Fibroblast of lung (primary cell): Measurements from ENCODE around the gene OR51E1.

Experiments used
- CTCF ChIP-seq, 2 donors: IDR thresholded peaks in 1 of 2; conservative IDR thresholded peaks in 1 of 2; 1 replicate in 1 of 2; 2 replicates in 1 of 2; pipeline ENCODE4 v1.5.1; 2011 to 2012; ENCODE audit warnings: low read length in 2 of 2, control low read depth in 1 of 2, inconsistent platforms in 1 of 2, low read depth in 1 of 2, mild to moderate bottlenecking in 1 of 2
- EZH2 ChIP-seq: IDR thresholded peaks from 2 replicates; pipeline ENCODE4 v1.5.1; 2012; ENCODE audit warnings: low read length, control low read depth, mild to moderate bottlenecking; ENCODE audit errors: missing control alignments

DNA sequence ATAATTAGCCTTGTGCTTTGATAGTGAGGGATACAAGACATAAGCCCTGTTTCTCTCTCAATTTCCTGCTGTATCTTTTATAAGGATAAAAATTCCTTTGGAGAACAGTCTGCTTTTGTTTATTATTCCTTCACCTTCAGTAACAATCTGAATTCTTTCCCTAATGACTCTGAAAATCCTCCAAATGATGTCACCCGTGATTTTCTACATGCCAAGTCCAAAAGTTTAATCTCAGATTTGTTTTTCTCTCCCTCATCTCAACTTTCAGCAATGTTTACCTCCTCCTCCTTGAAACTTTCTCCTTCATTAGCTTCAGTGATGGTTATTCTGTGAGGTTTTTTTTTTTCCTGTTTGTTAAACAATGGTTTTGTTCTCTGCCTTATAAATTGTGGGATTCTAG is 51.7 kb downstream of the OR51E1 start:
- TF ChIP-seq CTCF (conservative IDR thresholded peaks at IDR 0.05 in 1 of 2, IDR thresholded peaks at IDR 0.05 in 1 of 2; ENCODE audit: low read depth in 1 of 2, low read length in 2 of 2) (no peak), EZH2 (no peak)
